ENCODE results near the gene CNGA2.
"Not testable (repeated sequence)": the region's sequence is repeated elsewhere in the genome, so short reads cannot be mapped to it uniquely, and the experiment has no call there.

Gene CNGA2

DNA sequence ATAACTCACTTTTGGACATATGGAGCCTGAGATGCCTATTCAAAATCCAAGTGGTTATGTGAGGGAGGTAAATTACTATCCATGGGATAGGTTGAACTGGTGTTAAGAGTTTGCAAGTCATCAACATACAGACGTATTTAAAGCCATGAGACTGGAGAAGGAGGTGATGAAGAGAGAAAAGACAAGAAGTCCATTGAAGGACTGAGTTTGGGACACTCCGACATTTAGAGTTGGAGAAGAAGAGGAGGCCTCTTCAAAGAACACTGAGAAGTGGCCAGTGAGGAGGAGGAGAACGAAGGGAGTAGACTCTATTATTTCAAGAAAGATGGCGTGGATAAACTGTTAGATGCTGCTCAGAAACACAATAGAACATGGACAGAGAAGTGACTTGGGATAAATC is at the start of gene CNGA2:
Gene CNGA2 (plus strand): TSS at position 301 of the 400 bp plus-strand sequence. CDS start 3,738 bp downstream, outside the sequence.
- Histone ChIP-seq H3K36me3 (ENCODE audit: control insufficient read depth, insufficient read depth, low read length) (no peaks in the 10 kb centered on the region), H3K9ac (ENCODE audit: low read length) (no peak within 1 kb of the TSS), H3K27ac (ENCODE audit: low read depth, low read length) (no peak within 1 kb of the TSS), H3K9me3 (ENCODE audit: control insufficient read depth, insufficient read depth, low read depth, low read length) (peaks cover 17% of the 10 kb centered on the region; the same call in 1 of the 2 replicates), H3K4me1 (ENCODE audit: control insufficient read depth, insufficient read depth, low read length) (no peaks in the 10 kb centered on the region), H3K27me3 (ENCODE audit: control insufficient read depth, insufficient read depth, low read length) (peaks cover 27% of the 10 kb centered on the region), H3K4me3 (ENCODE audit: low read depth, low read length) (no peak within 1 kb of the TSS)

DNA sequence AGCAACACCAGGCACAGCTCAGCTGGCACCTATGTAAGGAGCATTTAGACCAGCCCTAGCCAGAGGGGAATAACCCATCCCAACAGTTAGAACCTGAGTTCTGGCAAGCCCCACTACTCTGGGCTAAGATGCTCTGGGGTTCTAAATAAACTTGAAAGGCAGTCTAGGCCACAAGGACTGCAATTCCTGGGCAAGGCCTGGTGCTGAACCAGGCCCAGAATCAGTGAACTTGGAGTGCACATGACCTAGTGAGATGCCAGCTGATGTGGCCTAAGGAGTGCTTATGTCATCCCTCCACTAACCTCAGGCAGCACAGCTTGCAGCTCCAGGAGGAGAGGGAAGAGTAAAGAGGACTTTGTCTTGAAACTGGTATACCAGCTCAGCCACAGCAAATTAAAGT is 46.9 kb upstream of the CNGA2 start:
- peaks cover 10% of the 10 kb centered on the region; the same call in 1 of the 2 replicates for H3K9me3 ChIP-seq (ENCODE audit: control insufficient read depth, insufficient read depth, low read depth, low read length)
- H3K27me3 ChIP-seq (ENCODE audit: control insufficient read depth, insufficient read depth, low read length), result peaks cover 28% of the 10 kb centered on the region
- no peaks in the 10 kb centered on the region for H3K36me3 ChIP-seq (ENCODE audit: control insufficient read depth, insufficient read depth, low read length)
- H3K4me1 ChIP-seq (ENCODE audit: control insufficient read depth, insufficient read depth, low read length), result no peaks in the 10 kb centered on the region
- no peak overlapping the region for H3K27ac ChIP-seq (ENCODE audit: low read depth, low read length)
- no peak overlapping the region for H3K9ac ChIP-seq (ENCODE audit: low read length)
- H3K4me3 ChIP-seq (ENCODE audit: low read depth, low read length), result no peak overlapping the region

DNA sequence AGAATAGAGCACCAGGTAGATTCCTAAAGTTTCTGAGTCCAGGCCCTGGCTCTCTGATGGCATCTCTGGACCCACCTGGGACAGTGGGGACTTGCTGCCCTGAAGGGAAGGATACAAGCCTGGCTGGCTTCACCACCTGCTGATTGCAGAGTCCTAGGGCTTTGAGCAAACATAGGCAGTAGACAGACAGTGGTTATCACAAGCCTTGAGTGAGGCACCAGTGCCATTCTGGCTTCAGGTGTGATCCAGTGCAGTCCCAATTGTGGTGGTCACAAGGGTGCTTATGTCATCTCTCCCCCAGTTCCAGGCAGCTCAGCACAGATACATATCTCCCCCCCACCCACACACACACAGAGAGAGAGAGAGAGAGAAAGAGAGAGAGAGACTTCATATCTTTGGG is 45.9 kb upstream of the CNGA2 start:
- Histone ChIP-seq H3K27me3 (ENCODE audit: control insufficient read depth, insufficient read depth, low read length) (peaks cover 39% of the 10 kb centered on the region), H3K27ac (ENCODE audit: low read depth, low read length) (no peak overlapping the region), H3K9me3 (ENCODE audit: control insufficient read depth, insufficient read depth, low read depth, low read length) (peaks cover 10% of the 10 kb centered on the region; the same call in 1 of the 2 replicates), H3K36me3 (ENCODE audit: control insufficient read depth, insufficient read depth, low read length) (no peaks in the 10 kb centered on the region), H3K4me3 (ENCODE audit: low read depth, low read length) (no peak overlapping the region), H3K4me1 (ENCODE audit: control insufficient read depth, insufficient read depth, low read length) (no peaks in the 10 kb centered on the region), H3K9ac (ENCODE audit: low read length) (no peak overlapping the region)

DNA sequence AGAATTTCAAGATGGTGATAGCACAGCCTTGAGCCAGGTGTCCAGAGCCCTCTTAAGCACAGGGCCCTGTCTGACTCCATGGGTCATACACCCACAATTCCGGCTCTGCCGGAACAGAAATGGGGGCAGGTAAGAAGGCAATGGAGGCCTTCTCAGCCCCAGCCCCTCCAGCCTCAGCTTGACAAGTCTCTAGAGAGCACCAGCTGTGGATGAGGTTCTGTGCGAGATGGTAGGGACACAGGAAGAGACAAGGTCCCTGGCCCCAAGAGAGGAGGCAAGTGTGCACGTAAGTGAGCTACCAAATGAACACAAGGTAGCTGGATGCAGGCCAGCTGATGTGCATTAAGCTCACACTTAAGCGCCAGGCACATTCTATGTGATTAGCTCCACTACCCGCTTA is 41.7 kb upstream of the CNGA2 start:
- Histone ChIP-seq H3K4me1 (ENCODE audit: control insufficient read depth, insufficient read depth, low read length) (peaks cover 4% of the 10 kb centered on the region; the same call in 1 of the 2 replicates), H3K27ac (ENCODE audit: low read depth, low read length) (no peak overlapping the region), H3K36me3 (ENCODE audit: control insufficient read depth, insufficient read depth, low read length) (no peaks in the 10 kb centered on the region), H3K9me3 (ENCODE audit: control insufficient read depth, insufficient read depth, low read depth, low read length) (peaks cover 5% of the 10 kb centered on the region; the same call in 1 of the 2 replicates), H3K27me3 (ENCODE audit: control insufficient read depth, insufficient read depth, low read length) (peaks cover 54% of the 10 kb centered on the region), H3K4me3 (ENCODE audit: low read depth, low read length) (no peak overlapping the region), H3K9ac (ENCODE audit: low read length) (no peak overlapping the region)

DNA sequence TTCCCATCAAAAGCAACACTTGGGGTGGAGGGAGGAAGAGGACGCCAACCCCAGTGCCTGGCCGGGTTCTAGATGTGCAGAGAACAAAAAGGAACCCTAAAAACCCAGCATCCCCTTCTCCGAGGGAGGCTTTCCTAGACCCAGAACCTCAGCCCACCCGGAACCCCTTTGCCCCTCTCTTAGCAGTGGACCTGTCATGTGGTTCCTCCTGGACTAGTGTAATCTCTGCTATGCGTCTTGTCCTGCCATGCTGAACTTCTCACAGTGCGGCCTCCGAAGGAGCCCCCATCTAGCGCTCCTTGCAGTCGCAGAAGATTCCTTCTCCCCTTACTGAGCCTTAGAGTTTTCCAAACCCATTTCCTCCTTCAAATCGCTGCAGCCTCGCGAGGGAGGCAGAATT is 40.4 kb upstream of the CNGA2 start:
- H3K27me3 ChIP-seq (ENCODE audit: control insufficient read depth, insufficient read depth, low read length), result peaks cover 54% of the 10 kb centered on the region

DNA sequence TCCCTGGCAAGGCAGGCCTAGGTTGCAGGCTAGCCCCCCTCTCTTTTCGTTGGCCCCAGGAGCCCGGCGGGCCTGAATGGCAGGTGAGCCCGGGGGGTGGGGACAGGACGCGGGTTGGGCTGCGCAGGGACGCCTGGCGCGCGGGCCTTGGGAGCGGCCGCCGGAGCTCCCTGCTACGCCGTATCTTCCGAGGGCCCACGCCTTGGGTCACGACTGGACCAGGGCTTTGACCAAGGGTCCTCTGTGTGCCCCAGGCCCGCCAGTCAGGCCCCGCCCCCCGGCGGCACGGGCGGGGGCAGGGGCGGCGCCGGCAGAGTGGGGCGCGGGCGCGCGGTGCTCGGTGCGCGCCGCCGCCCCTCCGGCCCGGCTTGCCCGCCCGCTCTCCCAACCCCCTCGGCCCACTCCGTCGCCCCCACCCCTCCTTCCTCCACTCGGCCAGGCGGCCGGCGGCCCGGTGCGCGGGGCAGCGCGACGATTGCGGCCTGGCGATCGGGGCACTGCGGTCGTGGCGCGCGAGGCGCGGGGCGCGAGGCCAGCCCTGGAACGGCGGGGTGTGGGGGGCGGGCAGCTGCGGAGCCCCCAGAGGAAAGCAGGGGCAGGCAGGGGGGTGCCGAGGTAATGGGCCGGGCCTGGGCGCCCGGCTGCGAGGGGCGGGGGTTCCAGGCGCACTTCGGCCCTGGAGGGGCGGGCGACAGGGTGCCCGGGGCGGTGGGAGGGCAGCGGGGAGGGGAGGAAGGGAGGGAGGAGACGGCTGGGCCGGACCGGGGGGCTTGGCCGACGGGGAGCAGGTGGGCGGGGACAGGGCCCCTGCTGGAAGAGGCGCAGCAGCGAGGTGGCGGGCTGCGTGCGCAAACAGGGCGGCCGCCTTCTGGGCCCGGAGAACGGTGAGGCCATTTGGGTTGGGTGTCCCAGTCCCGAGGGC is 39.6 kb upstream of the CNGA2 start, which contains the start of gene PRRG3:
Gene PRRG3 (plus strand): TSS at position 798 of the 922 bp plus-strand sequence. CDS start 3,357 bp downstream, outside the sequence.
- H3K27ac ChIP-seq (ENCODE audit: low read depth, low read length), result no peak within 1 kb of the TSS
- H3K4me3 ChIP-seq (ENCODE audit: low read depth, low read length), result peak within 1 kb of the TSS; percentile 56
- H3K9me3 ChIP-seq (ENCODE audit: control insufficient read depth, insufficient read depth, low read depth, low read length), result peaks cover 7% of the 10 kb centered on the region; the same call in 1 of the 2 replicates
- peaks cover 4% of the 10 kb centered on the region; the same call in 1 of the 2 replicates for H3K4me1 ChIP-seq (ENCODE audit: control insufficient read depth, insufficient read depth, low read length)
- H3K9ac ChIP-seq (ENCODE audit: low read length), result no peak within 1 kb of the TSS
- H3K36me3 ChIP-seq (ENCODE audit: control insufficient read depth, insufficient read depth, low read length), result no peaks in the 10 kb centered on the region
- H3K27me3 ChIP-seq (ENCODE audit: control insufficient read depth, insufficient read depth, low read length), result peaks cover 49% of the 10 kb centered on the region

More for the DNA sequence above, 40.4 kb upstream of the CNGA2 start:
- H3K9ac ChIP-seq (ENCODE audit: low read length), result no peak overlapping the region
- H3K36me3 ChIP-seq (ENCODE audit: control insufficient read depth, insufficient read depth, low read length), result no peaks in the 10 kb centered on the region
- H3K4me3 ChIP-seq (ENCODE audit: low read depth, low read length), result peak overlapping the region; percentile 56
- H3K4me1 ChIP-seq (ENCODE audit: control insufficient read depth, insufficient read depth, low read length), result peaks cover 4% of the 10 kb centered on the region; the same call in 1 of the 2 replicates
- peaks cover 7% of the 10 kb centered on the region; the same call in 1 of the 2 replicates for H3K9me3 ChIP-seq (ENCODE audit: control insufficient read depth, insufficient read depth, low read depth, low read length)
- no peak overlapping the region for H3K27ac ChIP-seq (ENCODE audit: low read depth, low read length)

DNA sequence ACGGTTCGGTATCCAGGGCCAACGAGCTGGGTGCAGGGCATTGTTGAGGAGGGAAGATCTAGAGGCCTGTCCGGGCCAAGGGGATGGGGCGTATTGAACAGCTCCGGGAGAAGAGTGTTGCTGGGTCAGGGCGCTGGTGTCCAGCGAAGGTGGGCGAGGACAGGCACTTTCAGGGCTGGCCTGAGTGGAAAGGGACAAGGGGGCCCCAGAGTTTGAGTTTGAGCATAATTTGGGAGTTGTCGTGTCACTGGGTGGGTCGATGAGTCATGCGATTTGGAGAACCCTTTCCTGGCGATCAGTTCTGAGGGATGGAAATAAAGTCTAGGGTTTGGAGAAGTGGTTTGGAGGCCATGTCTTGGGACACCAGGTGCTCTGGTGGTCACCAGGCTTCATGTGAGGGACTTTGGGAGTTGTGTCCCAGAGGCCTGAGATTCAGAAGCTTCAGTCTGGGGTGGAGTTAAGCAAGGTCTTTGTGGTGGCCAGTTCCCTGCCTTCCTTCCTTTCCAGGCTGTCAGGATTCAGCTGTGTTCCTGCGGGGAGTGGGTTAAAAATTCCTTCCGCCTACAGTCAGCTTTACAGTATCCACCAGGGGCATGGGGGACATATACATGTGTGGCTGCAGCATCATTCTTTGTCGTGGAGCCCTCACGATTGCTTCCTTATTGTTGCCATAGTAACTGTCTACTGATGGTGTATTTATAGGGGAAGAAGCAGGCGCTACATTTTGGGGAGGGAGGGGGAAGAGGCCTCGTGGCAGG is 38.8 kb upstream of the CNGA2 start:
- Histone ChIP-seq H3K27me3 (ENCODE audit: control insufficient read depth, insufficient read depth, low read length) (peaks cover 47% of the 10 kb centered on the region), H3K4me3 (ENCODE audit: low read depth, low read length) (peak overlapping the region; percentile 56), H3K9ac (ENCODE audit: low read length) (no peak overlapping the region), H3K27ac (ENCODE audit: low read depth, low read length) (no peak overlapping the region), H3K4me1 (ENCODE audit: control insufficient read depth, insufficient read depth, low read length) (peaks cover 4% of the 10 kb centered on the region; the same call in 1 of the 2 replicates), H3K9me3 (ENCODE audit: control insufficient read depth, insufficient read depth, low read depth, low read length) (peaks cover 8% of the 10 kb centered on the region; the same call in 1 of the 2 replicates), H3K36me3 (ENCODE audit: control insufficient read depth, insufficient read depth, low read length) (no peaks in the 10 kb centered on the region)

DNA sequence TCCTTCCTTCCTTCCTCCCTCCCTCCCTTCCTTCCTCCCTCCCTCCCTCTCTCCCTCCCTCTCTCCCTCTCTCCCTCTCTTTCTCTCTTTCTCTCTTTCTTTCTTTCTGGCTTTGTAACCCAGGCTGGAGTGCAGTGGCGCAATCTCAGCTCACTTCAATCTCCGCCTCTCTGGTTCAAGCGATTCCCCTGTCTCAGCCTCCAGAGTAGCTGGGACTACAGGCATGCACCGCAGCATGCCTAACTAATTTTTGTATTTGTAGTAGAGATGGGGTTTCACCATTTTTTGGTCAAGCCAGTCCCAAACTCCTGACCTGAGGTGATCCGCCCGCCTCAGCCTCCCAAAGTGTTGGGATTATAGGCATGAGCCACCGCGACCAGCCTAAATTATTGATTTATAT is 37.5 kb upstream of the CNGA2 start:
- not testable (repeated sequence) for H3K27ac ChIP-seq (ENCODE audit: low read depth, low read length); H3K4me1 ChIP-seq (ENCODE audit: control insufficient read depth, insufficient read depth, low read length); H3K4me3 ChIP-seq (ENCODE audit: low read depth, low read length); H3K36me3 ChIP-seq (ENCODE audit: control insufficient read depth, insufficient read depth, low read length); H3K9me3 ChIP-seq (ENCODE audit: control insufficient read depth, insufficient read depth, low read depth, low read length); H3K9ac ChIP-seq (ENCODE audit: low read length)
- H3K27me3 ChIP-seq (ENCODE audit: control insufficient read depth, insufficient read depth, low read length), result peaks cover 39% of the 10 kb centered on the region

DNA sequence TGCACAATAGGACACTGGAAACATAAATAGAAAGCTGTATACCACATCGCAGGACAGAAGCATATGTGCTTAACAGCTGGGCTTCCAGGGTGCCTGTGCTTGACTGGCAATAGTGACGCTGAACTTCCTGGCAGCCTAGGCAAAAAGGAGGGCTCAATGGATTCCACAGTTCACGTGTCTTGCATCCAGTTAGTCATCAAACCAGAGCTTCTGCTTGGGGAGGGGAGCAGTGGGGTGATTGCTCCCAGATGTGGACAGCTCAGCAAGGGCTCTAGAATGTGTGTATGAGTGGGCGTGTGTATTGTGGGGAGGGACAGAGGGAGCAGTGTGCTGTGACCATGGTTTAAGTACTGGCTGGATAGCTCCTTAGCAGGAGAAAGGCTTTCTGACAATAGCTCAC is 37.0 kb upstream of the CNGA2 start:
- Histone ChIP-seq H3K9ac (ENCODE audit: low read length) (no peak overlapping the region), H3K27me3 (ENCODE audit: control insufficient read depth, insufficient read depth, low read length) (peaks cover 34% of the 10 kb centered on the region), H3K4me3 (ENCODE audit: low read depth, low read length) (no peak overlapping the region), H3K36me3 (ENCODE audit: control insufficient read depth, insufficient read depth, low read length) (no peaks in the 10 kb centered on the region), H3K4me1 (ENCODE audit: control insufficient read depth, insufficient read depth, low read length) (peaks cover 4% of the 10 kb centered on the region; the same call in 1 of the 2 replicates), H3K27ac (ENCODE audit: low read depth, low read length) (no peak overlapping the region), H3K9me3 (ENCODE audit: control insufficient read depth, insufficient read depth, low read depth, low read length) (peaks cover 9% of the 10 kb centered on the region; the same call in 1 of the 2 replicates)

DNA sequence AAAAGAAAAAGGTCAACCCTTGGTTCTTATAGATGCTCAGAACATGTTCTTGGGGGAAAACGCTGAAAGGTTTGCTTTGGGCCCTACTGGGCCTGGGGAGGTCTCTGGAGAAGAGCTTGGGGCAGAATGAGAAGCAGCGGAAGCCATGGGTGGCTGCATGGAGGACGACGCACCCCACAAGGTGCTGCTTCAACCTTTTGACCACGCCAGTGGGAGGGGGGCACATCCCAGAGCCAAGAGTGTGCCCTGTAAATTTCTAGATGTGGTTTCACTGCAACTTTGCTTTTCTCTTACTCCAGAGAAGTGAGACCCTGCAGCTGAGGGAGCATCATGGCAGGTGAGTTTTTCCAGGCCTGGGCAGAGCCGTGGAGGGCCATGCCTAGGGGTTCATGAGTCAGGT is 36.1 kb upstream of the CNGA2 start:
- Histone ChIP-seq H3K9me3 (ENCODE audit: control insufficient read depth, insufficient read depth, low read depth, low read length) (peaks cover 11% of the 10 kb centered on the region; the same call in 1 of the 2 replicates), H3K4me1 (ENCODE audit: control insufficient read depth, insufficient read depth, low read length) (peaks cover 4% of the 10 kb centered on the region; the same call in 1 of the 2 replicates), H3K27ac (ENCODE audit: low read depth, low read length) (no peak overlapping the region), H3K9ac (ENCODE audit: low read length) (no peak overlapping the region), H3K4me3 (ENCODE audit: low read depth, low read length) (no peak overlapping the region), H3K36me3 (ENCODE audit: control insufficient read depth, insufficient read depth, low read length) (no peaks in the 10 kb centered on the region), H3K27me3 (ENCODE audit: control insufficient read depth, insufficient read depth, low read length) (peaks cover 25% of the 10 kb centered on the region)
